ENCODE results near the gene SIL1.
"Not testable (repeated sequence)": the region's sequence is repeated elsewhere in the genome, so short reads cannot be mapped to it uniquely, and the experiment has no call there.

The SIL1 gene

DNA sequence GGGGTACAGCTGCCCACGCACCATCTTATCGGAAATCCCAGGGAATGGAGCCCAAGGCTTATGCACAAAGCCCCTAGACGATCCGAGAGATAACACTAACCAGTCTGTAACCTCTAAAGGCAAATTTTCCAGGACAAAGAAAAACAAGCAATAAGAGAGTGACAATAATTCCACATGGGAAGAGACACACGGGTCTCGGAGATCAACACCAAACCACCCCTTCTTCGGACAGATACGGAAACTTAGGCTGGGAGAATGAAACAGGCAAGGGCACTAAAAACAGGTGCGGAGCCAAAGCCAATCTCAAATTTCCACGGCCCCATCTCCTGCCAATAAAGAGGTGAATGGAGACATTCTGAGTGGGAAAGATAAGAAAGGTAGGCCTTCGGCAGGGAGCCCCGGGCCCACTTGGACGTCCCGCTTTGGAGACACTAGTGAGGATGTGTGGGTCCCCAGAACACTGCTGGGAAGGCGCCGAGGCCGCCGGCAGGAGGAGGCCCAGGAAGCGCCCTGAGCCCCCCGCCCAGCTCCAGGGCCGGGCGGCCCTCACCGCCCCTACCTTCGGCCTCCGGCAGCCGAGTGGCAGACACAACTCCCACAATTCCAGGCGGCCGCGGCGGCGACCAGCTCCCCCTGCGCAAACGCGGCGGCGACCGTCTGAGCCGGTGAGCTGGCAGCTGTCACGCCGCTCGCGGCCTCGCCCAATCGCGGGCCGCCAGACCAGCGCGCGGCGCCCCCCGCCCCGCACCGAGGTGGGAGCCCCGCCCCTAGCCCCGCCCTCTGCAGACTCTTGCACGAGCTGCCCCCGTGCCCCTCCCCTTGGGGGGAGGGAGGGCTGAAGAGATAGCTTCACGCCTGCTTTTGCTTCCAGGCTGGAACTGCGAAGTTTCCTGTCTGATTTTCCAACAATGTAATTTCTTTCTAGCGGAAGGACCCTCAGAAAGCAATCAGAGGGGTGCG lies at the start of gene SIL1:
Gene SIL1, minus strand, starts transcription at position 659 of the 960 bp plus-strand sequence. CDS start 70,525 bp downstream, outside the sequence.
- DNase-seq, result peak; percentile 96

GRCh38 chr5:139246394-139246793 lies 48.2 kb upstream of the SIL1 start:
- DNase-seq, result peak; percentile 70

GRCh38 chr5:139245637-139246339 lies 47.6 kb upstream of the SIL1 start:
- no peak for DNase-seq

DNA sequence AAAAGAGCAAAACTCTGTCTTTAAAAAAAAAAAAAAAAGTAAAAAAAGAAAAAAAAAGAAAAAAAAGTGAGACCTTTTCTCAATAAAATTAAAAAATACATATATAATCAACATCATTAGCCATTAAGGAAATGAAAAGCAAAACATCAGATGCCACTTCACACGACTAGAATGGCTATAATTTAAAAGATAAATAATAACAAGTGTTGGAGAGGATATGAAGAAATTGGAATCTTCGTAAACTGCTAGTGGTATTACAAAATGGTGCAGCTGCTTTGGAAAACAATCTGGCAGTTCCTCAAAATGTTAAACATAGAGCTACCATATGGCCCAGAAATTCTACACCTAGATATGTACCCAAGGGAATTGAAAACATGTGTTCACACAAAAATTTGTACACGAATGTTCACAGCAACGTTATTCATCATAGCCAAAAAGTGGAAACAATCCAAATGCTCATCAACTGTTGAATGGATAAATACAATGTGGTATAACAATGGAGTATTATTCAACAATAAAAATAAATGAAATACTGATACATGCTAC lies 45.3 kb upstream of the SIL1 start:
- no peak for DNase-seq

- DNase-seq, result no peak
Measured at GRCh38 chr5:139241139-139241538, 43.0 kb upstream of the SIL1 start.

DNA sequence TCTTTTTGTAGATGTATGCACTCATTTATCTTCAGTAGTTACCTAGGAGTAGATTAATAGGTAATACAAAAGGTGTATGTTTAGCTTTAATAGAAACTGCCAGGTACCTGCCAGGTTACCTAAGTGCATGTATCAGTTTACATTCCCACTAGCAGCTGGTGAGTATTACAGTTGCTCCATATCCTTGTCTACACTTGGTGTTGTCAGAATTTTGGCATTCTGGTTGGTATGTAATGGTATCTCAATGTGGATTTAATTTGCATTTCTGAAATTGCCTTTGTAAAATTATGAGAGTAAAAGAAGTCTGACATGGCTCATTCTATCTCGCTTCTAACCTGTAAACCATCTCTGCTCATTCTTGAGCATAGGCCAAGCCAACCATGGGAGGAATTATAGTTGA lies 38.3 kb upstream of the SIL1 start:
- no peak for DNase-seq

GRCh38 chr5:139232147-139232724 lies 34.1 kb upstream of the SIL1 start:
- DNase-seq, result no peak

DNA sequence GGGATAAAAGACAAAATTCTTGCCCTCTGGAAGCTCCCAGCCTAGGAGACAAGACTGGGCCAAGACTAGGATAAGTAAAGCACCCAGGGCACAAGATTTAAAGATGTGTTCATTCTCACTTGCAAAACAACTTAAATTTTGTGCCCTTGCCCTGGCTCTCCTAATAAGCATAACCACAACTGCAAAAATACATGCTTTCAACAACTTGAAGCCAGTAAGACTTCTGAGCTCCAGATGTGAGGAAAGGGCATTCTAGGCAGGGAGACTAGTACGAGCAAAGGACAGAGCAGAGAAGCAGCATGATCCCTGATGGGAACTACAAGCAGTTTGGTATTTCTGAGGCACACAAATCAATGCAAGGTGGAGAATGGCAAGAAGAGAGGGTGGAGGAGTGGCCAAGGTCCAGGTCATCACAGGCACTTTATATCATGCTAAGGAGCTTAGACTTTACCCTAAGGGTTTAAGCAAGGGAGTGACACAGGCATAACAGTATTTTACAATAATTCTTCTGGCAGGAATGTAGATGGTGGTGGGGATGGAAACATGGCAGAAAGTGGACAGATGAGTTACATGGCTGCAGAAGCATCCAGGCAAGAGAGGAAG lies 30.1 kb upstream of the SIL1 start:
- DNase-seq, result no peak

DNA sequence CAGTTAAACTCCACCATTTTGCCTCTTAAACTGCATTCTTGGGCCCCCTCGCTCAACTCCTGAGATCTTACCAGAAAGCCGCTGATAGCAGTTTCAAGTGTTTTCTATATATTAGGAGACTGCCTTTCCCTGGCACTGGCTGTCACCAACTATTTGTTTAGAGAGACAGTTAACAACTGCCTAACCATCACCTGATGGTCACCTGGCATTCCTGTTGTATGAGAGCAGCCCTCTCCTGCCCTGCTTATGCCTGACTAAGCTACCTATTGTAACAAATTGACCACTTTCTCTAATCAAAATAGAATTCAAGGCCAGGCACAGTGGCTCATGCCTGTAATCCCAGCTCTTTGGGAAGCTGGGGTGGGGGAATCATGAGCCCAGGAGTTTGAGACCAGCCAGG lies 28.0 kb upstream of the SIL1 start:
- no peak for DNase-seq

GRCh38 chr5:139223481-139223880 lies 25.3 kb upstream of the SIL1 start:
- no peak for DNase-seq

GRCh38 chr5:139222346-139222745 lies 24.2 kb upstream of the SIL1 start:
- DNase-seq, result no peak

- DNase-seq, result not testable (repeated sequence)
Measured at GRCh38 chr5:139218038-139218437, 19.9 kb upstream of the SIL1 start.

DNA sequence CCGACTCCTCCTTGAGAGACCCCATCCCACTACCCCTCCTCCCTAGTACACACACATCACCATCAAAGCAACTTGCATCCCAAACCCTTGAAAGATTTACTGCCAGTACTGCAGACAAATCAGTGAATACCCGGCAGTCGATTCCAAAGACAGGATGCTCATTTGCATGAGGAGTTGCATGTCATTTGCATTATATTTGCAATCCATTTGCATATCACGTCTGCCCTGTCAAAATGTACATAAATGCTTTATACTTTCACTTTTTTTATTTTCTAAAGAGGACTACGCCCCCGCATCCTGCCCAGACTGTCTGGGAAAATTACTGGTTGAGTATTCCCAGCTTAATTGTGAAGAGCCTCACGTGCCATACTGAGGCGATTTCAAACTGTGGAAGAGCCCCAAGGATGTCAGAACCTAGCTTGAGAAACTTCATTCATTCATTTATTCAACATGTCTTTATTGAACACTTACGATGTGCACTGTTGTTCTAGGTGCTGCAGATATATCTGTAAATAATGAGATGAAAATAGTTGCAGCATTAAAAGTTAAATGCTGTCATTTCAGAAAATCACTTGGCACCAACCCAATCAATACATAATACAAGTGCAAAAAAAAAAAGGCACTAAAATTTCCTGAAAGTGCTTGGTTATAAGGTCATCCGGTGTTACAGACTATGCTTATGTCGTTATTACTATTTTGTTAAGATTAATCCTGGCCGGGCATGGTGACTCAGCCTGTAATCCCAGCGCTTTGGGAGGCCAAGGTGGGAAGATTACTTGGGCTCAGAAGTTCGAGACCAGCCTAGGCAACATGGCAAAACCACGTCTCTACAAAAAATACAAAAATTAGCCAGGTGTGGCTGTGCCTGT lies 17.2 kb upstream of the SIL1 start:
- DNase-seq, result no peak

GRCh38 chr5:139214646-139215045 lies 16.5 kb upstream of the SIL1 start:
- DNase-seq, result no peak

DNA sequence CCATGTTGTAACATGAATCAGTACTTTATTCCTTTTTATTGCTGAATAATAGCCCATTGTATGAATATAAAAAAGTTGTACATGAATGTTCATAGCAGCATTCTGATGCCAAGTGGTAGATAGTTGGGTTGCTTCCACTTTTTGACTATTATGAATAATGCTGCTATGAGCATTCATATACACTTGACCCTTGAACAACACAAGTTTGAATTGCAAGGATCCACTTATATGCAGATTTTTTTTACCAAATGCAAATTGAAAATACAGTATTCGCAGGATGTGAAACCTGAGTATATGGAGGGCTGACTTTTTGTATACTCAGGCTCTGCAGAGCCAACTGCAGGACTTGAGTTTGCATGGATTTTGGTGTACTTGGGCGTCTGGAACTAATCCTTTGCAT lies 14.7 kb upstream of the SIL1 start:
- DNase-seq, result no peak

DNA sequence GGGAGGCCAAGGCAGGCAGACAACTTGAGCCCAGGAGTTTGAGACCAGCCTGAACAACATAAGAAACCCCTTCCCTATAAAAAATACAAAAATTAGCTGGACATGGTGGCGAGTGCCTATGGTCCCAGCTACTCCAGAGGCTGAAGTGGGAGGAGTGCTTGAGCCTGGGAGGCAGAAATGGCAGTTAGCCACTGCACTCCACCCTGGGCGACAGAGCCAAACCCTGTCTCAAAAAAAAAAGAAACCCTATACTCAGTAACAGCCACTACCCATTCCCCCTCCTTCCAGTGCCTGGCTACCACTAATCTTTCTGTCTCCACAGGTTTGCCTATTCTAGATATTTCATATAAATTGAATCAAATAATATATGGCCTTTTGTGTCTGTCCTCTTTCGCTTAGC lies 14.3 kb upstream of the SIL1 start:
- no peak for DNase-seq

GRCh38 chr5:139210585-139210984 lies 12.4 kb upstream of the SIL1 start:
- no peak for DNase-seq

DNA sequence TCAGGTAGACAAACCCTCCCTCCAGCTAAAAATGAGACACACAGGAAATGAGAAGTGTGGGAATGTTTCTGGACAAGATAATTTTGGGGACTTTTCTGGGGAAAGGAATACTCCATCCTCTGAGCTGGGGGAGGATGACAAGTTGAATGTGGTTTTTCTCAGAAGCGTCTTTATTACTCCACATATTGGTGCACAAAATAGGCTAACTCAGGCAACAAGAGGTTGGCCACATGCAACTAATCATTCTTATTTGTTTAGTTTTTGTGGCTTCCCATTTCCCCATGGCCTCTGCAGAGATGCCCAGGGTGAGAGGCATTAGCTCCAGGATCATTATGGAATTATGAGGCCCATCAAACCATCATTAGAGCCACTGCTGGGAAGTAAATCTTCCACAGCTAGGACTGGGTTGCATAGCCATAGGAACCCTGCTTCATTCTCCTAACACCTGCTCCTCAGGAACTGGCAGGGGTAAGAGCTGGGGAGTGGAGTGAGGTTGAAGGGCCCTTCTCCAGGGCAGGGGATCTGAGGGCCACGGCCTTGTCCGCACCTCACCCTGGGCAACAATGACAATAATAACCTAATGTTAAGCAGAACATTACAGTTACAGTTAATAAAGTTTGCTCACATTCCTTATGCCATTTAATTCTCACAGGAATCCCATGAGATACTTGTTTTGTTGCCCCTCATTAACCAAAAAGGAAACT lies 9.3 kb upstream of the SIL1 start:
- no peak for DNase-seq

- DNase-seq, result no peak
Measured at GRCh38 chr5:139205586-139205985, 7.4 kb upstream of the SIL1 start.

- no peak for DNase-seq
Measured at GRCh38 chr5:139205124-139205523, 7.0 kb upstream of the SIL1 start.

GRCh38 chr5:139204196-139204595 lies 6.0 kb upstream of the SIL1 start:
- DNase-seq, result no peak
